NCI-H526 treated with DMSO at 0.1 percent for 48 hours (cell line): ENCODE measurements around the gene IGSF9.
A peak's percentile ranks its signal among the peaks of the same experiment; 100 is the strongest.

ENCODE experiments used
- DNase-seq: peaks from one replicate; lab custom pipeline; 2025; lab: John Stamatoyannopoulos, UW

Gene IGSF9, protein sequence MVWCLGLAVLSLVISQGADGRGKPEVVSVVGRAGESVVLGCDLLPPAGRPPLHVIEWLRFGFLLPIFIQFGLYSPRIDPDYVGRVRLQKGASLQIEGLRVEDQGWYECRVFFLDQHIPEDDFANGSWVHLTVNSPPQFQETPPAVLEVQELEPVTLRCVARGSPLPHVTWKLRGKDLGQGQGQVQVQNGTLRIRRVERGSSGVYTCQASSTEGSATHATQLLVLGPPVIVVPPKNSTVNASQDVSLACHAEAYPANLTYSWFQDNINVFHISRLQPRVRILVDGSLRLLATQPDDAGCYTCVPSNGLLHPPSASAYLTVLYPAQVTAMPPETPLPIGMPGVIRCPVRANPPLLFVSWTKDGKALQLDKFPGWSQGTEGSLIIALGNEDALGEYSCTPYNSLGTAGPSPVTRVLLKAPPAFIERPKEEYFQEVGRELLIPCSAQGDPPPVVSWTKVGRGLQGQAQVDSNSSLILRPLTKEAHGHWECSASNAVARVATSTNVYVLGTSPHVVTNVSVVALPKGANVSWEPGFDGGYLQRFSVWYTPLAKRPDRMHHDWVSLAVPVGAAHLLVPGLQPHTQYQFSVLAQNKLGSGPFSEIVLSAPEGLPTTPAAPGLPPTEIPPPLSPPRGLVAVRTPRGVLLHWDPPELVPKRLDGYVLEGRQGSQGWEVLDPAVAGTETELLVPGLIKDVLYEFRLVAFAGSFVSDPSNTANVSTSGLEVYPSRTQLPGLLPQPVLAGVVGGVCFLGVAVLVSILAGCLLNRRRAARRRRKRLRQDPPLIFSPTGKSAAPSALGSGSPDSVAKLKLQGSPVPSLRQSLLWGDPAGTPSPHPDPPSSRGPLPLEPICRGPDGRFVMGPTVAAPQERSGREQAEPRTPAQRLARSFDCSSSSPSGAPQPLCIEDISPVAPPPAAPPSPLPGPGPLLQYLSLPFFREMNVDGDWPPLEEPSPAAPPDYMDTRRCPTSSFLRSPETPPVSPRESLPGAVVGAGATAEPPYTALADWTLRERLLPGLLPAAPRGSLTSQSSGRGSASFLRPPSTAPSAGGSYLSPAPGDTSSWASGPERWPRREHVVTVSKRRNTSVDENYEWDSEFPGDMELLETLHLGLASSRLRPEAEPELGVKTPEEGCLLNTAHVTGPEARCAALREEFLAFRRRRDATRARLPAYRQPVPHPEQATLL

DNA sequence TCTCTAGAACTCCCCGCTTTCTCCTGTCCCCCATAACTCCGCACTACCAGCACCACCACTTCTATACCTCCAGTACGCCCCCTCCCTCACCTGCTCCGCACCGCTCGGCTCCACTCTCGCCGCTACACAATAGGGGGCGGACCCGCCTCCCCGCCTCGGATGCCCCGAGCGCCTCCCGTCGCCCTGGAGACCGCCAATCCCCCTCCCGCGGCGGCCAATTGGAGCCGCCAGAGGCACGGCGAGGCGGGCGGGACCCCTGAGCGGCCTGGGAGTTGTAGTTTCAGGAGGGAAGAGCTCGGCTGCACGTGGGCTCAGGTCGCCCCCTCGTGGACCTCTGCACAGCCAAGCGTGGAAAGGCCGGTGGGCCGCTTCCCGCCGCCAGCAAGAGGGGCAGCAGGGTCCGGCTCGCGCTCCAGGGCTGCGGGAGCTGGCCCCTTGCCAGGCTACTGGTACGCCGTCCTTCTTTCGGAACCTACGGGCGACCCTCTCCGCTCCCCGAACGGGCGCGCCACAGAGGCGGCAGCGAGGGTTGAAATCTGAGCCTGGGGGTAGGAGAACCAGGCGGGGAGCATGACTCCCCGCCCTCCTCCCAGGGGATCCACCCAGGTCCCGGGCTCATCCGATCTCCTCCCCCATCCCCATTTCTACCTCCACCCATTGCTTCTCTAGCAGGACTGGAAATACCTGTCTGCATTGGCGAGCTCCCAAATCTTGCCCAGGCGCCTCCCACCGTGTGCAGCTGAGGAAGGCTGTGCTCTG lies at the start of gene IGSF9:
IGSF9 (minus strand) TSS at position 131 of the 759 bp plus-strand sequence. CDS start 2,159 bp downstream, outside the sequence.
- DNase-seq = peak; percentile 98

DNA sequence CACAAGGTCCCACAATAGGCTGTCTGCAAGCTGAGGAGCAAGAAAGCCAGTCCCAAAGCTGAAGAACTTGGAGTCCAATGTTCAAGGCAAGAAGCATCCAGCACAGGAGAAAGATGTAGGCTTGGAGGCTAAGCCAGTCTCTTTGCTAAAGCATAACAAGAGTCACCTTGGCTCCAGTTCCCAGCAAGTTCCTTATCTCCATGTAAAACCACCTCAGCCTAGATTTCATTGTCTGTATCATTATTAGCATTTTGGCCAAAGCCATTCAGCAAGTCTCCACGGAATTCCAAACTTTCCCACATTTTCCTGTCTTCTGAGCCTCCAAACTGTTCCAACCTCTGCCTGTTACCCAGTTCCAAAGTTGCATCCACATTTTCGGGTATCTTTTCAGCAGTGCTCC lies 49.5 kb upstream of the IGSF9 start:
- no peak for DNase-seq

DNA sequence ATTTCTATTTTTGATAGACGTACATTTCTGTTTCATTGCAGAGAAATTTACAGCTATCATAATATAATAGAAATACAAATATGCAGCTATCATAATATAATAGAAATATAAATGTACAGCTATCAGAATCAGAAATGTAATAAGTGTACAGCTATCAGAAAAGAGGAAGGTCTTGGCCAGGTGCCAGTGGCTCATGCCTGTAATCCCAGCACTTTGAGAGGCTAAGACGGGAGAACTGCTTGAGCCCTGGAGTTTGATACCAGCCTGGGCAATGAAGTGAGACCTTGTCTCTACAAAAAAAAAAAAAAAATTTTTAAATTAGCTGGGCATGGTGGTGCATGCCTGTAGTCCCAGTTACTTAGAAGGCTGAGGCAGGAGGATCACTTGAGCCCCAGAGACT lies 48.5 kb upstream of the IGSF9 start:
- no peak for DNase-seq

DNA sequence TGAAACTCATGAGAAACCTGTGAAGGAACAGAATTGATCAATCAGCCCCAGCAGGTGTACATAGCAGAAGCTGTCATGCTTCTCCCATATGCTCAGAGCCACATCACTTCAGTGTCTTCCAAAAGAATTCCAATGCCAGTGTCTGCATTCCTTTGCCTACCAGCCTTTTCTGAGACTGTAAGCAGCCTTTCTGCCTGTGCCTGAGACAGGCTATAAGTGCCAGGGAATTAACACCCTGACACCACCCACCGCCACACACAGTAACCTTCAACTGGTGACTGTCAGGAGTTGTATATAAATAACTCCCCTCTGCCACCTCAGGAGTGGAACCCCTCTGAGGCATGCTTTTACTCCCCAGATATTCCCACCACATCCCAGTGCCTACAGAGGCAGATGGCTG lies 46.7 kb upstream of the IGSF9 start:
- no peak for DNase-seq

DNA sequence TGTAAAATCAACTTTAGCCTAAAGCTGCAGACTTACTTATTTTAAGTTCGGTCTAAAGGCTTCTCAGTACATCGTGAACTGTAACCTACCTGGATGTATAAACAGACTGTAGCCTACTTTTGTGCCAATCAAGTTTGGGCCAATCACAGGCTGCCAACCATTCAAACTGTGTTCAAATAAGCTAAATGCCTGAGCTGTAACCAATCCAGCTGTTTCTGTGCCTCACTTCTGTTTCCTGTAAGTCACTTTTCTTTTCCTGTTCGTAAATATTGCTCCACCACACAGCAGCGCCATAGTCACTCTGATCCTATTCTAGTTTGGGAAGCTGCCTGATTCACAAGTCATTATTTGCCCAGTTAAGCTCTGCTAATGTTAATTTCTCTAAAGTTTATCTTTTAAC lies 46.1 kb upstream of the IGSF9 start:
- no peak for DNase-seq

DNA sequence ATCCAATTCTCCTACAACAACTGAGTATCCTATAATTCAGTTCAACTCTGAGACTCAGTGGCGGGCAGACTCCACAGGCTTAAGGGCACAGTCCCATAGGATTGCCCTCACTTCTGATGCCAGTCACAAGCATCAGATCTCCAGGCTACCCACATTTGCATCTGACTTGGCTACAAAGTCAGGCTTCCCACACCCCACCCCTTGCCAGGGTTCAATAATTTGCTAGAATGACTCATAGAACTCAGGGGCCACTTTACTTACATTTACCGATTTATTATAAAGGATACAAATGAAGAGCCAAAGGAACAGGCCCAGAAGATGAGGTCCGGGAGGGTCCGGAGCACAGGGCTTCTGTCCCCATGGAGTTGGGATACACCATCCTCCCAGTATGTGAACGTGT lies 44.6 kb upstream of the IGSF9 start:
- DNase-seq = no peak

DNA sequence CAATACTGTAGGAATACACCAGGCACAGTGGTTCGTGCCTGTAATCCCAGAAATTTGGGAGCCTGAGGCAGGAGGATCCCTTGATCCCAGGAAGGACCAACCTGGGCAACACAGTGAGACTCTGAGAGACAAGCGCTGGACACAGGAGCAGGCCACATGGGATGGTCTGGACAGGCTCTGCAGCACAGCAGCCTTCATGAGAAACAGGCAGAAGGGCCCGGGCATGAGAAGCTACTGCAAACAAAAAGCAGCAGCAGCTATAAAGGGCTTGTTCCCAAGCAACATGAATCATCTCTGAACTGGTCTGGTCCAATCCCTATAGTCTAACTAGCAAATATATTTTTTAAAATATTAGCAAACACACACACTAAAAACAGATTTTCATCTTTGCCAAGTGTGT lies 44.2 kb upstream of the IGSF9 start:
- DNase-seq = no peak

DNA sequence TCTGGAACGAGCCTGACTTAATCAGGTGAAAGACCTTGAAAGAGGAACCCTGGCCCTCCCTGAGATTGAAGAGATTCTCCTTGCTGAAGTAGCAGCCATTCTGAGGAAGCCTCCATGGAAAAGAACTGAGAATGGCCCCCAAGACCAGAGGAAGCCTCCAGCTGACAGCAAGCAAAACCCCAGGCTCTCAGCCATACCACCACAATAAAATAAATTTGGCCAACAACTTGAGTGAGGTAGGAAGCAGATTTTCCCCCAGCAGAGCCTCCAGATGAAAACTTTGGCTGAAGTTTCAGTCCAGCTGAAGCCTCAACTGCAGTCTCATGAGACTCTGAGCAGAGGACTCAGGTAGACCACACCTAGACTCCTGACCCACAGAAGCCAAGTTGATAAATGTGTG lies 42.6 kb upstream of the IGSF9 start:
- DNase-seq = no peak

DNA sequence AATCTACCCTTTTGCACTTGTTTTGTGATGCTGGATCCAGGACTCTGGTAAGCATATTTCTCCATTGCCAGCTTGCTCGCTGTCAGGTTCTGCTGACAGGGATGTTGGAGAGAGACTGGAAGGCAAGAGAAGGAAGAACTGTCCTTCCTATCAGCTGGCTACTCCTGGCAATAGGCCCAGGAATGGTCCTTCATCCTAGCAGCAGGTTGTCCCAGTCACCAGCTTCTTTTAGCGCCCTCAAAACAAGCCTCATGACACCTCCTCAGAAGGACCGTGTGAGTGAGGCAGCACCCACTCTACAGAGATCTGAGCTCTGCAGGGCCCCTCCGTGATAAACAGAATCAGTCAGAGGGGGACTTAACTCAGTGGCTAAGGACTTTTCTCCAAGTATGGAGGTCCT lies 41.8 kb upstream of the IGSF9 start:
- no peak for DNase-seq

DNA sequence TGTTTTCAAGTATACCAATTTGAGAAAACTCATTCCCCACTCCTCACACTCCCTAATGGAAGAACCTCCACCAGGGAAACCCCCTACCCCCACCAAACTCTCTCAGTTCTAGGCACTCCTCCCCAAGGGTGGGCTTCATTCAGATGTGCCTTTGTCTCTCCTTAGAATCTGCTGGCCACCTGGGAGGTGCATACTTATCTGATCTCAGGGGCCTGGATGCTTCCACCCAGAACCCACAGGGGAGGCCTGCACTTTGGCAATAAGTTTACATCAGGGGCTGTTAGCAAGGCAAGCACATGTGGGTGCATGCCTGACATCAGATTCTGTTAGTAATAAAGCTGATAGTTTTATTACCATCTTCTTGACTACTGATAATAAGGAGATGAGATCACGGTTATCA lies 41.1 kb upstream of the IGSF9 start:
- no peak for DNase-seq

DNA sequence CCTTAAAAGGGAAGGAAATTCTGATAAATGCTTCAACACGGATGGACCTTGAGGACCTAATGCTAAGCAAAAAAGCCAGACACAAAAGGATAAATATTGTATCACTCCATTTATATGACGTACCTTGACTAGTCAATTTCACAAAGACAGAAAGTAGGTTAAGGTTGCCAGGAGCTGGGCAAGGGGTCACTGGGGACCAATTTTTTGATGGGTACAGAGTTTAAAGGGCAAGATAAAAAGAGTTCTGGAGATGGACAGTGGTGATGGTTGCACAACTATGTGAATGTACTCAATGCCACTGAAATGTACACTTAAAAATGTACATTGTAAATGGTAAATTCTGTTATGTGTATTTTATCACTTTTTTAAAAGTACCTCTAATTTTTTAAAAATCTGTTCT lies 40.7 kb upstream of the IGSF9 start:
- DNase-seq = no peak

DNA sequence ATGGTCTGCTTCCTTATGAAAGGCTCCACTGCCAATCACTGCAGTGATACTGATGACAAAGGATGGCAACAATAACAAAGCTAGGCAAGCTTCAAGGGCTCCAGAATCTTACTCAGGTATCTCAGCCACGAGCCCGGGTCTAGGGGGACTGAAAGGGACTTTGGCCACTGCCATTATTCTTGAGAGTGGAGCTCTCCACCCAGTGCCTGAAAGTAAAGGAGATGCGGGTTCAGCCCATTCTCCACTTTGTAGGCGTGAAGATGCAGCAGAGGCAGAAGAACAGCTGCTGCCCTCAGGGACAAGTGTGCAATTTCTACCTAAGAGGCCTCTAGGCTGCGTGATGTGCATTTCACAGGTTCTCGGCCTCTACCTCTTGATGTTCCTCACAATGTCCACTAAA lies 40.1 kb upstream of the IGSF9 start:
- no peak for DNase-seq

DNA sequence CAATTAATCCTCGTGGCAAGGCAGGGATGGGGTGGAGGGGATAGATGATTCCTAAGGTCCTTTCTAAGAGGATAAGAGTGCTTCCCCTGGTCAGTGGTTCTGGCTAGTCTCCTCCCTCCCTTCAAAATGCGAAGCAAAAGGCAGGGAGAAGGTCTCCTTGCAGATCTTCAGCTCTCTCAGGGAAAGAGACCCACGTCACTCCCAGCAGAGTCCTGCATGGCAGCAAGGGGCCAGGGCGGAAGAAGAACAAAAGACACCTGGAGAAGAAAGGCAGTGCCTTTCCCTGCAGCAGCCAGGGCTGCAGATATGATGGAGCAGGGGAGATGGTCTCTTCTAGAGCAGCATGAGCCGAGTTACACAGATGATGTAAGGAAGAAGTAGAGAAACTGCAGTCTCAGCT lies 38.3 kb upstream of the IGSF9 start:
- DNase-seq = no peak

DNA sequence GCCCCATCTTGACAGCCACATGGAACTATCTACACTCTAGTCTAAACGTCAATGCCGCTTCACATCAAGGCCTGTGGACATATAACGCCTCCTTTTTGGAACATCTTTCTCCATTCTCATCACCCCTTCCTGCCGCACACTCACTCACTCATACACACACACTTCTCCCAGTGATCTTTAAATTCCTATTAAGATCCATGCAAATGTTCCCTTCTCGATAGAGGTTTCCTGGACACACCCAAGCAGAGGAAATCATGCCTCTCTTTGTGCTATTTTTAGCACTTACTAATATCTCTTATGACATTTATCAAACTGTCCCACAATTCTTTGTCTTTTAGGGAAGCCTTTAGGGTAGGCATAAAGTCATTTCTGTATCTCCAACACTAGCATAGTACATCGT lies 36.9 kb upstream of the IGSF9 start:
- DNase-seq = no peak

DNA sequence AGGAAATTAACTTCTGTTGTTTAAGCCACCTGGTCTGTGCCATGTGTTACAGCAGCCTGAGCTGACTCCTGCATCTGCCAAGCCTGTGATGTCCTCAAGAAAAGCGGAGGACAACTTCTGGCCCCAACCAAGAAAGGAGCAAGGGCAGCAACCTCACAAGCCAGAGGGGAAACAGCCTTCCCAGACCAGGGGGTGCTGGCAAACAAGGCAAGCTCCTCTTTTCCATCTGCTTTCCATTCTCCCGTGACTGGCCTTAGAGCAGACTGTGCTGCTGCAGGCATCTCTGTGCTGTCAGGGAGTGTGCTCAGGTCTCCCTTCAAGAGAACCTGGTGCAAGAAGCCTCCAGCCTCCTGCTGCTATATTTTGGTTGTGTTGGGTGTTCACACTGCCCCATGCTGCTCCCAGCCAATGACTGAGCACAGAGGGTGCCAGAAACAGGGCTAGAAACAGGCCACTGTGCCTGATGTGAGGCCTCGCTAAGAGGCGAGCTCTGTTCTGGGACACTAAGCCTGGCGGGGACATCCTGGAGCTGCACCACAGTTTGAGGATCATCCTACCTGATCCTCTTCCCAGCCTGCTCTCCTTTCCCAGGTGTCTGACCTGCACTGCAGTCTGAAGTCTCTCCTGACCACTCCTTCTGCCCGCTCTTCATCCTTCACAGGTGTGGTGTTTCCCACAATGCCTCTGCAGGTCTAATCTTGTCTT lies 36.1 kb upstream of the IGSF9 start:
- DNase-seq = no peak

DNA sequence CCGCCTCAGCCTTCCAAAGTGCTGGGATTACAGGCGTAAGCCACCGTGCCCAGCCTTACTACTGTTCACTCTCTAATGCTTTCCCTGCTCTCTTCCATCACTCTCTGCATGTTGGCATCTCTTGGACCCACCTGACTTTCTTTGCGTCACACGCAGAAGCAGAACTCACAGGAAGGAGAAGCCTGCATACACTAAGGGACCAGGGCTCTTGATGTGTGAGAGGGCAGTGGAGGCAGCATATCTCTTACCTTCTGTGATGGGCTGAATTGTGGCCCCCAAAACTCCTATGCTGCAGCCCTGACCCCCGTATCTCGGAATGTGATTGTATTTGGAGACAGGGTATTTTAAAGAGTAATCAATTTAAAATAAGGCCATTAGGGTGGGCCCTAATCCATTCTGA lies 35.4 kb upstream of the IGSF9 start:
- DNase-seq = no peak

DNA sequence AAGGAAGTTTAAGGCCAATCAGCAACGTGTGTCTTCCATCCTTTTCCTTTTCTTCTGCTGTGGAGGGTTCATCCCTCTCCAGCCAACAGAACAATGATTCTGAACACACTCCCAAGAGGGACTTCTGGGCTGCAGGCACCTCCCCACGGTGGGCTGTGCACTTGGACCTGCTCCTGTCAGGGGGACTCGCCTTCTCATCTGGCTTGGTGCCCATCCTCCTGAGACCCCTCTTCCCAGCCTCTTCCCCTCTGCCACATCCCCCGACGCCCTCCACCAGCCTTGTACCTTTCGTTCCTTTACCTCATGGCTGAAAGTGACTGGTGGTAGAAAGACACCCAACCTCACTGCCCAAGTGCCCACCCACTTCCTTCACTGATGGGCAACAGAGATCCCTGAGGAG lies 34.7 kb upstream of the IGSF9 start:
- DNase-seq = no peak

DNA sequence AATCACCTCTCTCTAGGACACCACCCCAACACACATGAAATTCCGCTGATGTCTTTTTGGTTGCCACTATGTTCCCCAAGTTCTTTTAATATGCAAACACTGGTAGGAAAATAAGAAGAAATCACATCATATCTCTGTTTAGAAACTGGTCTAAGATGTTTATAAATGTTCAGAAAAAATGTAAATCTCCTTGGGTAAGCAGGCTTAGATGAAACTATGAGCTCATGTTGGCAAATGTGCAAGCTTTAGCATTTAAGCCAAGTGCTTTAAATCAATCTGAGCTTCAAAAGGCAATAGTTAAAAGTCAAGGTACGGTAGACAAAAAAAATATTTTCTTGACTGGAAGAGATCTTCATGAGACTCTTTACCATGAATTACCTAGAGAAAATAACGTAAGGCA lies 33.8 kb upstream of the IGSF9 start:
- no peak for DNase-seq

DNA sequence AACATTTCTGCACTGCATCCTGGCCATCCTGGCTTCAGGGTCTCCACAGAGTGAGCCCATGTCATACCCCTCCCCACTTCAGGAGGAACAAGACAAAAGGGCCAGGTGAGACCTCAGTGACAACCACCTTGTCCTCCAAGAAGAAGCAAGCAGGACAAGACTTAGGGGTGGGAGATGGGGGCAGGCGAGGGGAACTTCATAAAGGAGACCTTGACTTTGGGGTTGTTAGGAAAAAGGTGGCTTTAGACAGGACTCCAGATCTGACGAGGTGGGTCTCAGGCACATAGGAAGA lies 32.6 kb upstream of the IGSF9 start:
- DNase-seq = no peak

DNA sequence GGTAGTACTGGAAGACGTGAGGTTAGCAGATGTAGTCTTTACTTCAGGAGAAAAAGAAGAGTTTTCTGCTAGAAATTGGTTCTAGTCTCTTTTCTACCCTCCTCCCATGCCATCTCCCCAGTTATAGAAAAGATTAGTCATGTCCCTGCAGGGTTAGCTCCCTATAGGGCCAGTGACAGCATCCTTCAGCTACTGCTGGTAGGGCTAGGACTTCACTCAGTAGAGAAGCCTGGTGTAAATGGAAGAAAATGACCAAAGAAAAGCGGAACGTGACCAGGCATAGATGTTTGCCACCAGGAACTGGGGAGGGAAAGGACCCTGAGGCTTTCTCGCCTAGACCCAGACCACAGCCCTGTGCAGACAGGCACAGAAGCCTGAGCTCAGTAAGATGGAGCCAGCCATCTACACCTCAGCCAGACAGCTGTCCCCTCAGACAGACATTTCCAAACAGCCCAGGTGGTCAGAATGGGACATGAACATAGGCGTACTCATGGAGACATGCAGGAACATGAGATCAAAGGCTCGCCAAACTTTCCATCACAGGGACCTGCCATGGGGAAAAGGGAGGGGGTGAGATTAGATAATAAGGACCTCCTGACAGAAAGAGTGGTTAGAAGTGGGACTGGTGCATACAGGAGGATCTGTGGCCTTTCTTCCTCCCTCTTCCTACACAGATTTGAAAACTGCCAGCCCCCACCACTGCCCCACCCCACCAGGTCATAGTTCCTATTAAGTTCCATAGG lies 32.1 kb upstream of the IGSF9 start:
- DNase-seq = no peak
